ENCODE results near the gene MRPS14. TPM values are rescaled to one million over a fixed set of nuclear protein-coding genes. Genes with fewer than 3 reads are reported as not detected.

Gene MRPS14
- total RNA-seq, 2 experiments from 2014 or later: 34.1 TPM

GRCh38 chr1:174963529-174964125, 59.6 kb downstream of the MRPS14 start:
- Mint-ChIP-seq H3K27ac (peak overlapping the region; percentile 97), H3K4me3 (no peak overlapping the region), H3K9me3 (no peaks in the 10 kb centered on the region), H3K36me3 (ENCODE audit: low read depth) (peaks cover 3% of the 10 kb centered on the region), H3K4me1 (peaks cover 50% of the 10 kb centered on the region), H3K27me3 (no peaks in the 10 kb centered on the region)
- POLR2A ChIA-PET: interaction anchor here (0.9 to 7.2 kb wide), 10 partner anchors 9 to 226 kb away, joined by 3 to 203 read pairs (median 4); partner anchors contain the start of genes CACYBP and MRPS14
- no peak for DNase-seq
- CTCF ChIA-PET: interaction anchor here (0.9 to 2.3 kb wide), 4 partner anchors 10 to 37 kb away, joined by 4 to 13 read pairs (median 5); partner anchors contain the start of gene CACYBP

Other genes starting within 250 kb of the MRPS14 start
- 100 to 1,000 TPM; 234 to 254 TPM for gene CACYBP, start 23.5 kb downstream of the MRPS14 start, total RNA-seq
- not detected for gene TNN, start 44.4 kb upstream of the MRPS14 start, total RNA-seq
- 10 to 100 TPM; 79.4 to 80.2 TPM for gene KIAA0040, start 169.4 kb upstream of the MRPS14 start, total RNA-seq